Measurements from ENCODE around the gene ABHD2.

Gene ABHD2

DNA sequence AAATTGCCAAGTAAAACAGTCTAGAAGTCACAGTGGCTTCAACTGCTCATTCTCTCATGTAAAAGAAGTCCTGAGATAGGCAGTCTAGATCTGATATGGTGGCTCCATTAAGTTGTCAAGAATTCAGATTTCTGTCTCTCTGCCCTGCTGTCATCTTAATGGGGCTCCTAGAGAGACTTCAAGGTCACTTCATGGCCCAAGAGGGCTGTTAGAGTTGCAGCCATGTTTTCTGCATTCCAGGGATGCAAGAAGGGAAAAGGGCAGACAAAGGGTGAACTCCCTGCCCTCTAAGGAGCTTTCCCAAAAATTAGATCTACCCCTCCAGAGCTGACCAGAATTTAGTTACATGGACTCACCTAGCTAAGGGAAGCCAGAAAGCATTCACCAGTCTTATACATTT, 23.1 kb downstream of the ABHD2 start:
- TF ChIP-seq ZFX (IDR thresholded peaks at IDR 0.05; ENCODE audit: borderline replicate concordance): no peak
- TF ChIP-seq, protein P1, sequence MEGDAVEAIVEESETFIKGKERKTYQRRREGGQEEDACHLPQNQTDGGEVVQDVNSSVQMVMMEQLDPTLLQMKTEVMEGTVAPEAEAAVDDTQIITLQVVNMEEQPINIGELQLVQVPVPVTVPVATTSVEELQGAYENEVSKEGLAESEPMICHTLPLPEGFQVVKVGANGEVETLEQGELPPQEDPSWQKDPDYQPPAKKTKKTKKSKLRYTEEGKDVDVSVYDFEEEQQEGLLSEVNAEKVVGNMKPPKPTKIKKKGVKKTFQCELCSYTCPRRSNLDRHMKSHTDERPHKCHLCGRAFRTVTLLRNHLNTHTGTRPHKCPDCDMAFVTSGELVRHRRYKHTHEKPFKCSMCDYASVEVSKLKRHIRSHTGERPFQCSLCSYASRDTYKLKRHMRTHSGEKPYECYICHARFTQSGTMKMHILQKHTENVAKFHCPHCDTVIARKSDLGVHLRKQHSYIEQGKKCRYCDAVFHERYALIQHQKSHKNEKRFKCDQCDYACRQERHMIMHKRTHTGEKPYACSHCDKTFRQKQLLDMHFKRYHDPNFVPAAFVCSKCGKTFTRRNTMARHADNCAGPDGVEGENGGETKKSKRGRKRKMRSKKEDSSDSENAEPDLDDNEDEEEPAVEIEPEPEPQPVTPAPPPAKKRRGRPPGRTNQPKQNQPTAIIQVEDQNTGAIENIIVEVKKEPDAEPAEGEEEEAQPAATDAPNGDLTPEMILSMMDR (IDR thresholded peaks at IDR 0.05): no peak
- no peak overlapping the region for H3K27ac ChIP-seq

DNA sequence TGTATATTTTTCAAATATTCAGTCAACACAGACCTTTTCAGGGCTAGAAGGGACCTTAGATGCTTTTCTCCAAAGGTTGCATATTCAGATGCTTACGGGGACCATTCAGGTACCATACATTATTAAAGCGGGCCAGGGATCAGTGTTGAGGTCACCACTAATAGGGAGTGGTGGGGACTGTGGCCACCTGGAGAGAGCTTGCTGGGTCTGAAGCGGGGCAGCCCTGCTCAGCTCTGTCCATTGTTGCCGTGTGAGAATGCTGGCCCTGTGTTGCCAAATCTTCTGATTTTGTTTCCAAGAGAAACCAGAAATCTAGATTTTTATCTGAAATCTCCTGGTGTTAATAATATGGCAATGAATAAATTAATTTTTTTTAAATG, 23.7 kb downstream of the ABHD2 start:
- H3K27ac ChIP-seq: no peak overlapping the region
- TF ChIP-seq, protein P1 (IDR thresholded peaks at IDR 0.05): no peak
- no peak for TF ChIP-seq ZFX (IDR thresholded peaks at IDR 0.05; ENCODE audit: borderline replicate concordance)

DNA sequence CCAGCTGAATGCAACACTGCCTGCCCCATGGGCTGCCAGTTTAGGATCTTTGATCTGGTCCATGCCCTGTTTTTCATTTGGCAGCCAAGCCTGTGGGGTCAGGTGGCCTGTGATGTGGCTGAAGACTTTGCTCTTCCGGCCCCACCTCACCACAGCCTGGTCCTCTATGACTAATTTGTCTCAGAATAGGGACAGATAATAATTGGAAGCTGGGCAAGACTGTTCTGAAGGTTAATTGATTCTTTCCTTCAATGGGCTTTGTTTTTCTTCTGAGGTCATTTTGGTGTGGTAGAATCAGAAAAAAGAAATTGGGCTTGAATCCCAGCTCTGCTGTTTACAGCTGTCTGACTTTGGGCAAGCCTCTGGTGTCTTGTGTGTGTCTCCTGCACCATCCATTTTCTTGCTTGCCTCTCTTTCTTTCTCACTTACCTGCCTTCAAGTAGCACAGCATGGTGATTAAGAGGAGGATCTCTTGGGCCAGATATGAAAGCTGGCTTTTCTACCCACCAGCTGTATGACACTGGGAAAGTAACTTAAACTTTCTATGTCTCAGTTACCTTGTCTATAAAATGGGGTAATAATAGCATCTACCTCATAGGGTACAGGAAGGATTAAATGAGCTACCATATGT, 24.2 kb downstream of the ABHD2 start:
- no peak for TF ChIP-seq ZFX (IDR thresholded peaks at IDR 0.05; ENCODE audit: borderline replicate concordance)
- TF ChIP-seq, protein P1 (IDR thresholded peaks at IDR 0.05): no peak
- no peak overlapping the region for H3K27ac ChIP-seq

DNA sequence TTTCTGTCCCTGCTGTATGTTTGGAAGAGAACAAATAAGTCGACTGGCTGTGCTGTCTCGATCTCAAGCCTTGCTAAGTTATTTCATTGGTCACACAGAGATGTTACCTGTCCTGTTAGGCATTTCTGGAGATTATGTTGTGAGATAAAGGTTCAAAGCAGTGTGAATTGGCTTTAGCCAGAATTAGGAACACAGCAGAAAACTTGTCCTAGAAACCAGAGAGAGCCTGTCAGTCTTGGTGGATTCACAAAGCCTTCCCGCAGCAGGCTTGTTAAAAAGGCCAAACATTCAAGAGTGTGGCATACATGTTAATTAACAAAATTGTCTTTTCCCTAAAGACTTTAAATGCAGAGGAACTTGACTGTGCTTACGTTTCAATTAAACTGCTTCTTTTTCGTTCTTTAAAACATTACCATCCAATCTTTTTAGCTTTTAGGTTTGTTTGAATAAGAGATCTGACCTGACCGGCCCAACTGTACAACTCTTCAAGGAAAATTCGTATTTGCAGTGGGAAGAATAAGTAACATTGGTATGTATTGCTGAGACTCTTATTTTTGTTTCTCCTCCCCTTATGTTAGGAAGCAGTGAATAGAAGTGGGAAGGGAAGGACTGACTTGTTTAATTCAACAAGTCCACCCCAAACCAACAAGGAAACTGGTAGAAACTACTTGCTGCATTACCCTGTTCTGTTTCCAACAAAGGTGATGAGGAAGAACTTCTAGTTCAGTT, 25.2 kb downstream of the ABHD2 start:
- TF ChIP-seq ZFX (IDR thresholded peaks at IDR 0.05; ENCODE audit: borderline replicate concordance): no peak
- TF ChIP-seq, protein P1 (IDR thresholded peaks at IDR 0.05): no peak
- no peak overlapping the region for H3K27ac ChIP-seq

DNA sequence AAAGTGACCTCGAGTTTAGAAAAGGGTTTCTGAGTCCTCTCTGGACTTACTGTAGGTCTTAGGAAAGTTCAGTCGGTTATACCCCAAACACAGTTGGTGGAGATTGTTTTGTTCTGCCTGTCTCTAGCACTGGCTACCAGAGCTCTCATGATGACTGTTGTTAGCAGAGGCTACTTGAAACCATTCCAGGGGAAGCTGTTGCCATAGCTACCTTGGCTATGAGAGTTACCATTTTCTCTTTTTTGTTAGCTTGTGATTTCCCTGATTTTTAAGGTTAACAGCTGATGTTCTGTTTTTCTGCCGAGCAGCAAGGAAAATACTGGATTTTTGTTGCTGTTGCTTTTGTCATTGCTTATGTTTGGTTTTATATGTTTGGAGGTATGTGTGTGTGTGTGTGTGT, 26.7 kb downstream of the ABHD2 start:
- H3K27ac ChIP-seq: no peak overlapping the region
- TF ChIP-seq, protein P1 (IDR thresholded peaks at IDR 0.05): no peak
- no peak for TF ChIP-seq ZFX (IDR thresholded peaks at IDR 0.05; ENCODE audit: borderline replicate concordance)

DNA sequence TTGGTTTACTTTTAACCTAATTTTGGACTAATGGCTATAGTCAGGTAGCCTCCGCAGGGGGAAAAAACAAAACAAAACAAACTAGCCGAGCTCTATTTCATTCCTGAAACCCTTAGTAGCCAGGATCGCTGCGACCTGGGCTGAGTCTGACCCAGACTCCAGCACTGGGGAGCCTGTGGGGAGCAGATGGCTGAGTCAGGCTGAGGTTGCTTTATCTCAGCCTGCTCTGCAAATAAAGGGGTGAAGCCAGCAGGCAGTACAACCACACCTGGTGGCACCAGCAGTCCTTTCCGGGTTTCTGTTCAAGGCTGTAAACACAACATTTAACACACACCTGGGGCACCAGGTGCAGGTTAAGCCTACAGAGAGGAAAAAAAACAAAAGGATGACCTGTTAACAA, 27.3 kb downstream of the ABHD2 start:
- TF ChIP-seq, protein P1 (IDR thresholded peaks at IDR 0.05): no peak
- TF ChIP-seq ZFX (IDR thresholded peaks at IDR 0.05; ENCODE audit: borderline replicate concordance): no peak
- no peak overlapping the region for H3K27ac ChIP-seq

DNA sequence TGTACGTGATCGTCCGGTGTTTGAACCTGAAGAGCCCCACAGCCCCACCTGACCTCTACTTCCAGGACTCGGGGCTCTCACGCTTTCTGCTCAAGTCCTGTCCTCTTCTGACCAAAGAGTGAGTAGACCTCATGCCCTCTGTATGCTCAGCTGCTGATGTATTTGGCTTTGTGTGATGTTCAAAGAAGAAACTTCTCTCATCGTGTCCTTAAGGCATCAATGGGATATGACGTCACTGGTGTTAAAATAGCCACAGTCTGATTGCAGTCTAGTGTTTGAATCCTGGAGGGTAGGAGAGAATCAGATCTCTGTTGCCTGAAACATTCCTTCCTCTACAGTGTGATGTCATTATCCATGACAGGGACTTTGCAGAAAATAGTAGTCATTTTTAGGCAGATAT, 28.1 kb downstream of the ABHD2 start:
- H3K27ac ChIP-seq: no peak overlapping the region
- TF ChIP-seq, protein P1 (IDR thresholded peaks at IDR 0.05): no peak
- TF ChIP-seq ZFX (IDR thresholded peaks at IDR 0.05; ENCODE audit: borderline replicate concordance): no peak

Data from 22Rv1 (cell line).